GM18502 (cell line): Measurements from ENCODE around the gene RAD51AP1.

Source experiments
- ATAC-seq: cut with Tn5 transposase; IDR thresholded peaks from one replicate; pipeline ENCODE4 v1.9.1; 2021; ENCODE audit warnings: mild to moderate bottlenecking; ENCODE audit not compliant: unreplicated experiment, poor library complexity

Gene RAD51AP1

DNA sequence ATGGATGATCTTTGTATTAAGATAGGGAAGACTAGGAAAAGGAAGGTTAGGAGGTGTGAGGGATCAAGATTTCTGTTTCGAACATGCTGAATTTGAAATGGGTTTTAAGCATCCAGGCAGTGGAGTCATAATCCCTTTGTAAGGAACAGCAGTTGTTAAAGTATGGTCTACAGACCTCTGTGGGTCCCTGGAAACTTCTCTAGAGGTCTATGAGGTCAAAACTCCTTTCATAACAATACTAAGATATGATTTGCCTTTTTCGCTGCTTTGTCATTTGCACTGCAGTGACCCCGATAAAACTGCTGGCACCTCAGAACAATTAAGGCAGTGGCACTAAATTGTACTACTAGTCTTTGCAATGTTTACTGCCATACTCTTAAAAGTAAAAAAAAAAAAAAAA is 1.5 kb downstream of the RAD51AP1 start:
- ATAC-seq: no peak

DNA sequence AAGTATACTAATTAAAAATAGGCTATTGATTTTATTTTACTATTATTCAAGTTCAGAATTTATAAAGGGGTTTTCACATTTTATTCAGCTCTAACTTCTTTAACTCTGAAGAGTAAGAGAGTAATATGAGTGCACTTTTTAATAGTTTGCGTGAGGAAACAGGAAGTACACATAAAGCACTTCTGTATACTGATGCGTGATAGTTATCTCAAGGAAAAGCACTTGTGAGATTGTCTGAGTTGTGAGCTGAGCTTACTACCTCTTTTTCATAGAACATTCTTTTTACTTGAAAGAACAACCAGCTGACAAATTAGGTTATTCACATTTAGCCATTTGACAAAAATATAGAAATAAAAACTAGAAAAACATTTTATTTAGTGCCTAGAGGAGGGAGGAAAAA is 1.9 kb downstream of the RAD51AP1 start:
- no peak for ATAC-seq

GRCh38 chr12:4545195-4545594 is 6.5 kb downstream of the RAD51AP1 start:
- ATAC-seq: no peak

DNA sequence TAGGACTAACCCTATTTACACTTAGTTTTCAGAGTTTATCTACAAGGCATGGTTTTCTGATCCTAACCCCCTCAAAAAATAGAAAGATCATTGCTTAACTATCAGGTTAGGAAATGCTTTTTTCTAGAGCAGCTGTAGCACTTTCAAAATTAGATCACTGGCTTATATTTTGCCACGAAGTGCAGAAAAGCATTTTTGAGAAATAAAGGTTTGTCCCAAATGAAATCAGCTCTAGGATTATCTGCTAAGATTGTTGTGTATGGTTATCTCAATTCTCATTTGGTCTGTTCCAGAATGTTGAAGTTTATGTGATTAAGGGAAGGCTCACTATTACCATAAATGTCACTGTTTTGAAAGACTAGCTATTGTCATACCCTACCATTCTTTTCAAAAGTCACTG is 13.5 kb downstream of the RAD51AP1 start:
- ATAC-seq: no peak

GRCh38 chr12:4553943-4554342 is 15.3 kb downstream of the RAD51AP1 start:
- ATAC-seq: no peak

DNA sequence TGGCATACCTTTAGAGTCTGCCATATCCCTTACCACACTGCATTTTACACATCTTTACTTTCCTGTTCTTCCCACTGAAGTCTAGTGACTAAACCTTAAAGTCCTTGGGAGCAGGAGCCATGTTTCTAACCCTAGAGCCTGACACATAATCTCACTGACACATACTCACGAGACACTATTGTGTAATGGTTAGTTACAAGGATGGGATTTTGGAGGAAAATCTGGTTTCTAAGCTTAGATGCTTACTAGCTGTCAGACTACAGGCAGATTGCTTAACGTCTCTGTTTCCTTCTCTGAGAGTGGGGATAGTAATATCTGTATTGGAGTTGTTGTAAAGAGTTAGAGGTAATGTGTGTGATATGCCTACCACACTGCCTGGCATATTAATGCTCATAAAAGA is 17.1 kb downstream of the RAD51AP1 start:
- ATAC-seq: no peak

DNA sequence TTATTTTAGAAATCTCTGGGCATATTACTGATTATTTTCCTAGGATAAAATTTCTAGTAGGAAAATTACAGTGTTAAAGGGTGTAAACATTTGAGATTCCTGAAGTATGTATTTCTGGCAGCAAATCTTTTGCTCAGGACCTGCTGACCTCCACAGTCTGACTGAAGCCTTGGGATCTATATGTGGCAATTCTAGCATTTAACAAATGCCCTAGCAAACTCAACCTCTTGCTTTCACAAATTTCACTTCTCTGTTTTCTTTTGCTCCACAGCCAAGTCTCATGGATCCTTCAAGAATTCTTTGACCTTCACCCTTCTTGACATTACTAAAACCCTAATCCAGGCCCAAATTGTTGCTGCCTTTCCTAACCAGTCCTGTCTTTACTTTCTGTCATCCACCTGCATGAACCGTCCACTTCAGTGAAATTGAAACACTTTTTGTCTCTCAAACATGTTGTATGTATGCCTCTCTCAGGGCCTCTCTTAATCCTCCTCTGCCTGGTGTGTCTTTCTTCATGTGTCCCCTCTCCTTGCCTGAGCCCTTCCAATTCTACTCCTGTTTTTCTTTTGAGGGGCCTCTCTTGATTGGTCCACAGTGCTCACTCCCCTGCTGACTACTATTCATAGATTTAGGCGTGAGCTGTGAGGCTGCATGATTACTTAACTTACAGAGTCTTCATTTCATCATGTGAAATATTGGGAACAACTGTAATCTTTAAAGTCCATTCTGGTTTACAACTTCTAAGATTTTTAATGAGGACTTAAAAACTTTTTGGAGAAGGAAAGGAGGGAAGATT is 18.2 kb downstream of the RAD51AP1 start:
- ATAC-seq: no peak

DNA sequence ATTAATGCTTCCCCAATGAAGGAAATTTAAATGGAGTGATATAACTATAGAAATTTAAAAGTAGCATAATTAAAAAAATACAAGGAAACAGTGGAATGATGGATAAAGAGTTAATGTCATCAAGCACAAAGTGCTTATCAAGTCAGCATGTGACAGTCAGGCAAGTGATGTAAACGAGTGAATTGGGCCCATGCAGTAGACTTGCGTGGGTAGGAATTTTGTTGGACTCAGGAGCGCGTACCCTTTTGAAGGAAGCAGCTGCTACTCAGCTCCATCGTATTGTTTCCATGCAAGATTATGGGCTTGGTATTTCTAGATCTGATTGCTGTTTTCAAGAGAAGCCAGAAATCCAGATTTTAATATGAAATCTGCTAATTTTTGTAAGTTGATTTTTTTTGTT is 18.9 kb downstream of the RAD51AP1 start:
- no peak for ATAC-seq

GRCh38 chr12:4558171-4558570 is 19.5 kb downstream of the RAD51AP1 start:
- ATAC-seq: no peak

DNA sequence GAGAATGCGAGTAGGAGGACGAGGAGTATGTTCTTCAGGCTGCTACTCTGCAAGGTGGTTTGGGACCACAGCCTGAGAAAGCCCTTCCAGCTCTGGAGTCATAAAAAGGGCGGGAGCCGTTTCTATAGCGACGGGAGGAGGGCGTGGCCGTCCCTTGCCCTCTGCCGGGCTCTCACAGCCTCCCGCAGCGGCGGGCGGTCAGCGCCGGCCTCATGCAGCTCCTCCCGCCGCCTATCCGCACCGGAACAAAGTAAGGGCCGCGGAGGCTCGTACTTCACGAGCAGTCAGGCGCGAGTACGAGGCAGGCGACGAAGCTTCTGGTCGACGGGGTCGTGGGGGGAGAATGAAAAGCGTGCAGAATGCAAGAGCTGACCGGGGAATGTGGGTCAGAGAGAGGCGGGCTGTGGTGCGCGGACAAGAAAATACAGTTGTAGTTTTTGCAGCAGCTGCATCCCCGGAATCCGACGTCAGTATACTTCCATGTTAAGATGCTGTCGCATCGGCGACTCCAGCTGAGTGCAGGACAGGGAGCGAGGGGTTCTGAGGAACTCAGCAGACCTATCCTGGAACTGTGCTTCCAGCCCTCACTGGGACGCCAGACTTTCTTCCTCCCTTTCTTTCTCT is 23.5 kb downstream of the RAD51AP1 start, which contains the start of gene DYRK4:
Gene DYRK4, plus strand, starts transcription at position 175 of the 624 bp plus-strand sequence. Its CDS starts 38 bp downstream, at position 213.
- no peak for ATAC-seq

DNA sequence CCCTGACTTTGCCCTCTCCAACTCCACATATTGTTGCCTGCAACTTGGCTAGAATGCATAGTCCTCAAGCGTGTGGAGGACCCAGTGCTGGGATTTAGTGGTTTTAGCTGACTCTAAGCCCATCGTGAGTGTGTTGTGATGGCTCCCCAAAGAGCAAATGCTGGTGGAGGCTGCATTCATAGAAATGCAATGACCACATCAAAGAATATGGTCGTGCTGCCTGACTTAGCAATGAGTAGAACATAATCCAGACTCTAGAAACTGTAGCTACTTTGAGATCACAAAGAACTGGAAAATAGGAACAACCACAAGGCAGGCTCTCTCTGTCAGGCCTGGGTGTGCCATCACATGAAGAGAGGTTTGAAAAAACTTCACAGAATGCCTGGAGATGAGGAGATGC is 24.6 kb downstream of the RAD51AP1 start:
- ATAC-seq: no peak

DNA sequence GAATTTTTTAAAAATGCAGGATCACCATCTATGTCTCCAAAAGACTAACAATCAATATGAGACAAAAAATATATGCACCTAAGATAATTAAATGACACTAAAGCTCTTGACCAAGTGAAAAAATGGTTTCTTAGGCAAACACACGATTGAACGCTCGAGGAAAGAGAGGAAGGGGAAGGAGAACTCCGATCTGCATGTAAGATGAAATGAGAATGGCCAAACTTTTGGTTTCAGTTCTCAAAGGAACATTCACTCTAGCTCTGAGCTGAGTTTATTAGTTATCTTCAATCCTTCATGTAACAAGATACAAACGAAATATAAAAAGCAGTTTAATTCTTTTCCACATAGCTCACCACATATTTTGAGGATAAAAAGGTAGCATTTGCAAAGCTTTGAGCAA is 26.1 kb downstream of the RAD51AP1 start:
- no peak for ATAC-seq

- ATAC-seq: no peak
Observed at GRCh38 chr12:4566474-4566873, 27.8 kb downstream of the RAD51AP1 start.

DNA sequence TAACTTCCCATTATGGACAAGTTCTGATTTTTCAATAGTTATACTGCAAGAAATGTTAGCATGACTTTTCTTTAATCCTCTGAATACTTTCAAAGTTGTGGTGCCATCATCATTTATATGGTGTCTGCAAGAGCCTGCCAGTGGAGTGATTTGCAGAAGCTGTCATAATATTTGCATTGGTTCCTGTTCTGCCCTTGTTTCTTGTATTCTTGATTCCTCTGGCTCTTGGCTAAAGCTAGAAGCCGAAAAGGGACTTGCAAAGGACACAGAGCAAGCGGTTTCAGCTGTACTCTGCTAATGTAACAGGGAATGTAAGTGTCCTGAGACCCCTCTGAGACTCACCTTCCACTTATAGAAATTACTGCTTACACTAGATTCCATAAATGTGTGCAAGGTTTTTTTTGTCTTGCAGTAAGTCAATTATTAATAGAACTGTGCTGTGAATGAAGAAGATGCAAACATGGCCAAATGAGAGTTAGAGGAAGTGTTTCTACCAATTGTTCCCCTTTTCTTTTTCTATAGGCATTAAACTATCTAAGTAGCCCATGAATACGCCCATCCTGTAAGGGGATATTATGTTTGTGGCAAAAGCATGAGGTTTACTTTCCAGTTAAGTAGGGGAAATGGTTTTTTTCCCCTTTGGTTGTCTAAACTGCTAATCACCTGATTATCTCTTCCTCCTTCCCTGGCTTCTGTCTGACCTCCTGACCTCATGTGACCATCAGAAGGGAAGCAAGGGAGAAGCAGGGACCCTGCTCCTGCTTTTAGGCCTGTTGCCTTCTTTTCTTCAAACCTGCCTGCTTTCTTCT is 28.6 kb downstream of the RAD51AP1 start:
- ATAC-seq: peak; percentile 58

- ATAC-seq: no peak
Observed at GRCh38 chr12:4569261-4569660, 30.6 kb downstream of the RAD51AP1 start.

DNA sequence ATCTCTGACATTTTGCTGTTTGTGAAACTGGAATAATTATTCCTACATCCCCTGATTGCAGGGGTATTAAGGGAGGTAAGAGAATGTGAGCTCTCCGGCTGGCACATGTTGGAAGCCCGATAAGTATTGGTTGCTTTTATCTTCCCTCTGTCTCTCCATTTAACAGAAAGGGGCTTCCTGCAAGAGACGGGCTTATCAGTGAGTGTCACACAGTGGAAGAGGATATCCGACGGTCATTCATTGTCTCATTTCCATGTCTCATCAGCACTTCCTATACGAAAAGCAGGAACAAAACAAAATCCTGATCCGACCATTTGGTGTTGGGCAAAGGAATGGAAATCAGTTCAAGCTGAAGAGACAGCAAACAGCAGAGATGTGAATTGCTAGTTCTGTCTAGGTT is 34.0 kb downstream of the RAD51AP1 start:
- no peak for ATAC-seq

- ATAC-seq: no peak
Observed at GRCh38 chr12:4579305-4580102, 40.8 kb downstream of the RAD51AP1 start.

DNA sequence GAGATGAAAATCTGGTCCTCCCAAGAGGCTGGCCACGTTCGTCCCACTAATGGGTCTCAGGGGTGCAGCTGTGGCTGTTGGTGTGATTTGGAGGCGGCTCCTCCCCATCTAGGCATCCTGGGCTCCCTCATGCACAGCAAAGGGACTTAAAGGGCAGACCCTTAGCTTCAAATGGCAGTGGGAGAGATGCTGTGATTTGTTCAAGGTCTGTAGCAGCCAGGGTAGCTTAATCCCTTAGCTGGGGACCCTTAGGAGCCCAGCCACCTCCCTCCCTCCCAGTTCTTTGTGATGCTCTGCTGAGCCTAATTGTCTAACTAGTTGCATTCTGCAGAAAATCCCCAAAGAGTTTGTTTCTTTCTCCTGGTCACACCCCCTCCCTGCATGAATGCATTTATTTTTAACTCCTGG is 41.6 kb downstream of the RAD51AP1 start:
- ATAC-seq: no peak

- ATAC-seq: no peak
Observed at GRCh38 chr12:4584281-4584680, 45.6 kb downstream of the RAD51AP1 start.

DNA sequence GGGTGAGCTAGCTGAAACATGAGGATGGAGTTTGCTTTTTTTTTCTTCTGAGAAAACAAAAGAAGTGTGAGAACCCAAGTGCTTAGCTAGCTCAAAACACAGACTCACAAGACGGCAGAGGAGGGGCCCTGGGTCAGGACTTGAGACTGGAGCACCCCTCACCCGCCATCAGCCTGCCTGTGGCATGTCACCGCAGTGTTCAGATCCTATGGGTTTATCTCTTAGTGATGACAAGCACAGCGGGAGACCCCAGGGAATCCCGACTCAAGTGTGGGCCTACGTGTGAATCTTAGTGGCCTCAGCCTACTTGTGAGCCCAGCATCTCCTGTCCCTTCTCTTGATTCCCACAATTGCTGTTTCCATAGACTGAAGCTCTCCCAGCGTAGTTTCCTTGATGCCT is 46.2 kb downstream of the RAD51AP1 start:
- ATAC-seq: no peak
